Measurements from ENCODE around the gene PCDHA4. TPM values are rescaled to one million over a fixed set of nuclear protein-coding genes. Genes with fewer than 3 reads are reported as not detected.
"Not testable (repeated sequence)": the region's sequence is repeated elsewhere in the genome, so short reads cannot be mapped to it uniquely, and the experiment has no call there.

PCDHA4 gene
- total and polyA plus RNA-seq, 2 of the 8 experiments (the other 6 are each of a cell fraction or from before 2014, with no cell fraction given), result 3.7 to 5.7 TPM

DNA sequence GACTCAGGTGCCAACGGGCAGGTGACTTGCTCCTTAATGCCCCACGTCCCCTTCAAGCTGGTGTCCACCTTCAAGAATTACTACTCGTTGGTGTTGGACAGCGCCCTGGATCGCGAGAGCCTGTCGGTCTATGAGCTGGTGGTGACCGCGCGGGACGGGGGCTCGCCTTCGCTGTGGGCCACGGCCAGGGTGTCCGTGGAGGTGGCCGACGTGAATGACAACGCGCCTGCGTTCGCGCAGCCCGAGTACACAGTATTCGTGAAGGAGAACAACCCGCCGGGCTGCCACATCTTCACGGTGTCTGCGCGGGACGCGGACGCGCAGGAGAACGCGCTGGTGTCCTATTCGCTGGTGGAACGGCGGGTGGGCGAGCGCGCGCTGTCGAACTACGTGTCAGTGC, 19.4 kb upstream of the PCDHA4 start:
- not testable (repeated sequence) for H3K4me3 ChIP-seq (ENCODE audit: extremely low read depth in 1 of 4, insufficient read depth in 2 of 4, low read depth in 3 of 4, low read length in 4 of 4); H3K27me3 ChIP-seq (replicated peaks in 1 of 4; ENCODE audit: control insufficient read depth in 3 of 4, extremely low read depth in 1 of 4, insufficient read depth in 3 of 4, low read length in 3 of 4); H2AK5ac ChIP-seq (ENCODE audit: low read depth, low read length); H4K20me1 ChIP-seq (replicated peaks in 1 of 2; ENCODE audit: control insufficient read depth in 1 of 2, insufficient read depth in 2 of 2, low read length in 2 of 2); H4K8ac ChIP-seq (ENCODE audit: extremely low read depth, insufficient read depth, low read length); H3K4me1 ChIP-seq (replicated peaks in 1 of 4; ENCODE audit: control insufficient read depth in 3 of 4, insufficient read depth in 4 of 4, low read length in 3 of 4); H3K79me2 ChIP-seq (ENCODE audit: control insufficient read depth in 1 of 2, insufficient read depth in 2 of 2, low read length in 2 of 2); DNase-seq (ENCODE audit: low read depth in 1 of 2, low spot score in 2 of 2); H3K4me2 ChIP-seq (ENCODE audit: insufficient read depth in 1 of 2, low read depth in 2 of 2, low read length in 2 of 2); H2BK5ac ChIP-seq (ENCODE audit: low read depth, low read length); H3K4ac ChIP-seq (replicated peaks; ENCODE audit: insufficient read length, low read depth, low read length); H2AFZ ChIP-seq (ENCODE audit: low read length); H3K23me2 ChIP-seq (ENCODE audit: low read depth, low read length); H3K79me1 ChIP-seq (ENCODE audit: low read depth, low read length); H3K9ac ChIP-seq (replicated peaks in 1 of 4; ENCODE audit: extremely low read depth in 1 of 4, low read depth in 3 of 4, low read length in 3 of 4); H2BK12ac ChIP-seq (ENCODE audit: low read depth, low read length); H3K36me3 ChIP-seq (ENCODE audit: control insufficient read depth in 2 of 4, insufficient read depth in 4 of 4, low read length in 3 of 4); H3K23ac ChIP-seq (ENCODE audit: insufficient read length); H4K91ac ChIP-seq (replicated peaks; ENCODE audit: insufficient read length, low read length); H3K27ac ChIP-seq (ENCODE audit: low read depth, low read length); H2BK20ac ChIP-seq (ENCODE audit: low read length); H2BK120ac ChIP-seq (replicated peaks; ENCODE audit: low read depth, low read length); H3K18ac ChIP-seq (ENCODE audit: extremely low read depth, low read length); H4K5ac ChIP-seq (ENCODE audit: insufficient read length, low read depth, low read length); H3K14ac ChIP-seq (ENCODE audit: insufficient read length); FAIRE-seq; H2BK15ac ChIP-seq (ENCODE audit: low read length); H3K56ac ChIP-seq (replicated peaks; ENCODE audit: insufficient read length, low read depth, low read length)
- peaks cover 27 to 41% of the 10 kb centered on the region in 2 experiments for H3K9me3 ChIP-seq (ENCODE audit: insufficient read depth in 2 of 2, low read depth in 1 of 2, low read length in 1 of 2)
- 96% methylated on average over 31 of the region's 44 CpGs; no CpG with 5 or more reads in 1 of the 2 experiments for WGBS, 2 experiments (ENCODE audit: extremely low coverage in 1 of 2, insufficient coverage in 1 of 2, insufficient read length in 1 of 2, insufficient replicate concordance in 2 of 2, low coverage in 1 of 2, low lambda C conversion rate in 2 of 2, missing lambda C conversion rate in 1 of 2)
- CTCF ChIA-PET (ENCODE audit: partially characterized antibody), result interaction anchor here (1.0 to 3.5 kb wide), 6 partner anchors 10 to 649 kb away, joined by 3 to 36 read pairs (median 4); partner anchors contain the start of gene PCDHA4
- POLR2A ChIA-PET (ENCODE audit: partially characterized antibody), result interaction anchor here (1.9 kb wide), 1 partner anchor 21 kb away, joined by 5 read pairs; no protein-coding TSS in a partner anchor

DNA sequence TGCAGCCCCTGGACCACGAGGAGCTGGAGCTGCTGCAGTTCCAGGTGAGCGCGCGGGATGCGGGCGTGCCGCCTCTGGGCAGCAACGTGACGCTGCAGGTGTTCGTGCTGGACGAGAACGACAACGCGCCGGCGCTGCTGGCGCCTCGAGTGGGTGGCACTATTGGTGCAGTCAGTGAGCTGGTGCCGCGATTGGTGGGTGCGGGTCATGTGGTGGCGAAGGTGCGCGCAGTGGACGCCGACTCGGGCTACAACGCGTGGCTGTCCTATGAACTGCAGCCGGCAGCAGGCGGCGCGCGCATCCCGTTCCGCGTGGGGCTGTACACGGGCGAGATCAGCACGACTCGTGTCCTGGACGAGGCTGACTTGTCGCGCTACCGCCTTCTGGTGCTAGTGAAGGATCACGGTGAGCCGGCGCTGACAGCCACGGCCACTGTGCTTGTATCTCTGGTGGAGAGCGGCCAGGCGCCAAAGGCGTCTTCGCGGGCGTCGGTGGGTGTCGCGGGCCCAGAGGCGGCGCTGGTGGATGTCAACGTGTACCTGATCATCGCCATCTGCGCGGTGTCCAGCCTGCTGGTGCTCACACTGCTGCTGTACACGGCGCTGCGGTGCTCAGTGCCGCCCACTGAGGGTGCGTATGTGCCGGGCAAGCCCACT, 18.9 kb upstream of the PCDHA4 start:
- CTCF ChIA-PET (ENCODE audit: partially characterized antibody), result interaction anchor here (1.1 to 3.5 kb wide), 3 partner anchors 9 to 264 kb away, joined by 3 to 36 read pairs (median 4); partner anchors contain the start of gene PCDHA4

More for the DNA sequence above, 18.9 kb upstream of the PCDHA4 start:
- H3K4me3 ChIP-seq (ENCODE audit: extremely low read depth in 1 of 4, insufficient read depth in 2 of 4, low read depth in 3 of 4, low read length in 4 of 4); H3K27me3 ChIP-seq (replicated peaks in 1 of 4; ENCODE audit: control insufficient read depth in 3 of 4, extremely low read depth in 1 of 4, insufficient read depth in 3 of 4, low read length in 3 of 4); H3K23ac ChIP-seq (ENCODE audit: insufficient read length); H3K4me2 ChIP-seq (ENCODE audit: insufficient read depth in 1 of 2, low read depth in 2 of 2, low read length in 2 of 2); H3K79me1 ChIP-seq (ENCODE audit: low read depth, low read length); H3K23me2 ChIP-seq (ENCODE audit: low read depth, low read length); H2AK5ac ChIP-seq (ENCODE audit: low read depth, low read length); H3K4me1 ChIP-seq (replicated peaks in 1 of 4; ENCODE audit: control insufficient read depth in 3 of 4, insufficient read depth in 4 of 4, low read length in 3 of 4); H3K27ac ChIP-seq (ENCODE audit: low read depth, low read length); H4K20me1 ChIP-seq (replicated peaks in 1 of 2; ENCODE audit: control insufficient read depth in 1 of 2, insufficient read depth in 2 of 2, low read length in 2 of 2); H3K4ac ChIP-seq (replicated peaks; ENCODE audit: insufficient read length, low read depth, low read length); H3K79me2 ChIP-seq (ENCODE audit: control insufficient read depth in 1 of 2, insufficient read depth in 2 of 2, low read length in 2 of 2); FAIRE-seq; H4K5ac ChIP-seq (ENCODE audit: insufficient read length, low read depth, low read length); H2AFZ ChIP-seq (ENCODE audit: low read length); H2BK5ac ChIP-seq (ENCODE audit: low read depth, low read length); H3K14ac ChIP-seq (ENCODE audit: insufficient read length); H2BK15ac ChIP-seq (ENCODE audit: low read length); POLR2A ChIA-PET (ENCODE audit: partially characterized antibody); H4K8ac ChIP-seq (ENCODE audit: extremely low read depth, insufficient read depth, low read length); H3K18ac ChIP-seq (ENCODE audit: extremely low read depth, low read length); H2BK120ac ChIP-seq (replicated peaks; ENCODE audit: low read depth, low read length); DNase-seq (ENCODE audit: low read depth in 1 of 2, low spot score in 2 of 2); H4K91ac ChIP-seq (replicated peaks; ENCODE audit: insufficient read length, low read length); H3K56ac ChIP-seq (replicated peaks; ENCODE audit: insufficient read length, low read depth, low read length); H2BK20ac ChIP-seq (ENCODE audit: low read length); H3K36me3 ChIP-seq (ENCODE audit: control insufficient read depth in 2 of 4, insufficient read depth in 4 of 4, low read length in 3 of 4); H2BK12ac ChIP-seq (ENCODE audit: low read depth, low read length); H3K9ac ChIP-seq (replicated peaks in 1 of 4; ENCODE audit: extremely low read depth in 1 of 4, low read depth in 3 of 4, low read length in 3 of 4): not testable (repeated sequence)
- 90% methylated on average over 28 of the region's 70 CpGs; no CpG with 5 or more reads in 1 of the 2 experiments for WGBS, 2 experiments (ENCODE audit: extremely low coverage in 1 of 2, insufficient coverage in 1 of 2, insufficient read length in 1 of 2, insufficient replicate concordance in 2 of 2, low coverage in 1 of 2, low lambda C conversion rate in 2 of 2, missing lambda C conversion rate in 1 of 2)
- H3K9me3 ChIP-seq (ENCODE audit: insufficient read depth in 2 of 2, low read depth in 1 of 2, low read length in 1 of 2), result peaks cover 22 to 38% of the 10 kb centered on the region in 2 experiments
